Caco-2 (cell line): ENCODE results near the gene NKRF. TPM values are rescaled to one million over a fixed set of nuclear protein-coding genes. Genes with fewer than 3 reads are reported as not detected.

Experiments
- Bru-seq: library from RNA; stranded (reverse); fragments of 400-500 nt; gene quantifications from one replicate; lab custom pipeline; 2021; lab: Mats Ljungman, UMichigan
- BruChase-seq, 2 experiments: library from RNA; stranded (reverse); fragments of 400-500 nt; gene quantifications; one replicate each; lab custom pipeline; 2021; lab: Mats Ljungman, UMichigan
- BruUV-seq: library from RNA; stranded (reverse); fragments of 400-500 nt; replicated peaks from 2 replicates; lab custom pipeline; 2021; lab: Mats Ljungman, UMichigan
- CTCF ChIA-PET: fragments of 300-600 bp; sonication (Branson Sonifier 250); formaldehyde crosslinking; loops from one replicate; lab custom pipeline; 2022; ENCODE audit warnings: antibody characterized with exemption; lab: Charles Lee
- POLR2A ChIA-PET: fragments of 300-600 bp; sonication (Branson Sonifier 250); formaldehyde crosslinking; loops from one replicate; lab custom pipeline; 2022; ENCODE audit warnings: antibody characterized with exemption; lab: Charles Lee
- DNase-seq, 2 experiments: peaks; one replicate each; pipeline versions ENCODE4 v3.0.0 to v3.0.0-alpha.2; 2020 to 2022
- H3K27me3 ChIP-seq: replicated peaks from 2 replicates; pipeline ENCODE4 v1.6.0; 2011; ENCODE audit warnings: low read length; ENCODE audit not compliant: control insufficient read depth, insufficient read depth
- H3K36me3 ChIP-seq: 2 replicates; pipeline ENCODE4 v1.5.1; 2011; ENCODE audit warnings: low read length; ENCODE audit not compliant: control insufficient read depth, insufficient read depth
- H3K4me1 ChIP-seq: fragments of 250-450 bp; sonication (Bioruptor Pico); 2 replicates; pipeline ENCODE4 v1.5.1; 2020; ENCODE audit warnings: mild to moderate bottlenecking
- H3K4me3 ChIP-seq: 2 replicates; pipeline ENCODE4 v1.5.1; 2011; ENCODE audit warnings: low read depth, mild to moderate bottlenecking, control low read depth, low read length
- H3K9me3 ChIP-seq: fragments of 250-450 bp; sonication (Bioruptor Pico); 2 replicates; pipeline ENCODE4 v1.5.1; 2020; ENCODE audit warnings: mild to moderate bottlenecking, moderate library complexity
- H3K27ac Mint-ChIP-seq: one replicate; pipeline ENCODE4 v1.8.0; 2022; ENCODE audit warnings: mixed read lengths; ENCODE audit not compliant: unreplicated experiment
- H3K27me3 Mint-ChIP-seq: one replicate; pipeline ENCODE4 v1.8.0; 2022; ENCODE audit warnings: mixed read lengths; ENCODE audit not compliant: insufficient read depth, unreplicated experiment
- H3K36me3 Mint-ChIP-seq: one replicate; pipeline ENCODE4 v1.8.0; 2022; ENCODE audit warnings: mild to moderate bottlenecking, mixed read lengths; ENCODE audit not compliant: insufficient read depth, unreplicated experiment
- H3K4me1 Mint-ChIP-seq: one replicate; pipeline ENCODE4 v1.8.0; 2022; ENCODE audit warnings: low read depth, mixed read lengths; ENCODE audit not compliant: unreplicated experiment
- H3K4me3 Mint-ChIP-seq: one replicate; pipeline ENCODE4 v1.8.0; 2022; ENCODE audit warnings: mild to moderate bottlenecking, moderate library complexity, mixed read lengths; ENCODE audit not compliant: unreplicated experiment
- H3K9me3 Mint-ChIP-seq: one replicate; pipeline ENCODE4 v1.8.0; 2022; ENCODE audit warnings: mixed read lengths; ENCODE audit not compliant: unreplicated experiment
- intact Hi-C: fragments of 100-400 bp; cut with micrococcal nuclease; formaldehyde crosslinking; loops from one replicate; pipeline ENCODE4 v1.10.0; 2022; ENCODE audit not compliant: unreplicated experiment
- long read RNA-seq: library from polyadenylated mRNA; stranded (forward); transcript quantifications from one replicate; pipeline ENCODE4 v2.0.0, GENCODE V29; 2022
- total RNA-seq: library from RNA; stranded (reverse); gene quantifications from 2 replicates; pipeline ENCODE4 v1.2.3, GENCODE V29; 2022
- TF ChIP-seq, protein P1 (sequence below), 2 experiments: fragments of 200-600 bp in 1 of 2; IDR thresholded peaks; 1 replicate in 1 of 2; 2 replicates in 1 of 2; pipeline versions ENCODE4 v1.5.1 to v1.8.0; 2011 to 2022; ENCODE audit warnings: antibody characterized with exemption in 1 of 2, control low read depth in 1 of 2, inconsistent platforms in 1 of 2, low read depth in 1 of 2, low read length in 1 of 2, mild to moderate bottlenecking in 1 of 2, moderate library complexity in 1 of 2; ENCODE audit not compliant: insufficient read depth in 1 of 2, severe bottlenecking in 1 of 2, unreplicated experiment in 1 of 2

Gene NKRF
- total RNA-seq, result 14.4 and 16.6 TPM in 2 replicates
- Bru-seq, nascent RNA, result percentile 80 among the genes with signal in this experiment
- percentile 89 among the genes with signal in this experiment for BruChase-seq, experiment 1, labeled RNA remaining after a 2-hour chase
- percentile 78 among the genes with signal in this experiment for BruChase-seq, experiment 2, labeled RNA remaining after a 6-hour chase
- long read RNA-seq, transcript NKRF-201 (3 exons, 3,817 nt), result major isoform, 7 of 10 reads
- long read RNA-seq, partial matches to known transcripts, result 0 of 10 reads
- long read RNA-seq, other reads (novel, unspliced or antisense), result 2 of 10 reads

DNA sequence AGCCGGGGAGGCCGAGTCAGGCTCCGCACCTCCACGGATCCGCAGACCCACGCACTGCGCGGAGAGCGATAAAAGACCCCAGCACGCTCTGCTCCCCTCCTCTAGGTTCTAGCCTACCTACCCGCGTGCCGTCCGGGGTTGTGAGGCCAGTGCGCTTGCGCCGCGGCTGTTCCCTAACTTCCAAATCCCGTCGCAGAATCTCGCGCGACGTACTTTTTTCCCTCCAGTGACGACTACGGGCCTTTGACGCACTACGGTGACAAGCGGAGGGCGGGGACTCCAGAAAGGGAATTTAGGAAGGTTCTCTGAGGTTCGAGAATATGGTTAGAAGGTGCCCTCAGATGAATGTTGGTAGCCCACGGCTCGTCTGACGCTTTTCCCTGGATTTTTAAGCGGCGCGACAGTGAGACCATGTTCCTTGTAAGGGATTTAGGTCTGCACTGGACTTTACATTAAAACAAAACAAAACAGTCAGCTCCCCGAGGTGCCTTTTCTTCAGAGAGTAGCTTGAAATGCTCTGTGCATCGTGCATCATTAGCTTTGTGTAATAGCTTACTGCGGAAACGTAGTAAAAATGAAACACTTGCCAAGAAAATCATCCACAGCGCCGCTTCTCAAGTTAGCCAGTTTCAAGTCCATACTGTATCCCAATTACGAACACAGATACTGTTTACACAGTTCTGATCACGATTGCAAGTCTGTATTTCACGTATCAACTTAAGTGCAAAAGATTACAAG, at the start of gene NKRF:
Gene NKRF, minus strand, starts transcription at position 145 of the 738 bp plus-strand sequence.
- no peaks in the 10 kb centered on the region for H3K9me3 ChIP-seq
- peak within 1 kb of the TSS; percentile 94 for H3K27ac Mint-ChIP-seq
- H3K4me1 Mint-ChIP-seq, result no peaks in the 10 kb centered on the region
- H3K4me3 ChIP-seq, result peak within 1 kb of the TSS; percentile 95
- intact Hi-C loops, result loop anchor here (2.0 to 10.0 kb wide), 2 partner anchors 50 to 92 kb away; no protein-coding TSS in a partner anchor
- H3K9me3 Mint-ChIP-seq, result no peaks in the 10 kb centered on the region
- H3K36me3 Mint-ChIP-seq, result peaks cover 13% of the 10 kb centered on the region
- no peaks in the 10 kb centered on the region for H3K27me3 Mint-ChIP-seq
- DNase-seq, result peak; percentile 90 to 91
- H3K4me1 ChIP-seq, result no peaks in the 10 kb centered on the region
- no peaks in the 10 kb centered on the region for H3K36me3 ChIP-seq
- TF ChIP-seq, protein P1, sequence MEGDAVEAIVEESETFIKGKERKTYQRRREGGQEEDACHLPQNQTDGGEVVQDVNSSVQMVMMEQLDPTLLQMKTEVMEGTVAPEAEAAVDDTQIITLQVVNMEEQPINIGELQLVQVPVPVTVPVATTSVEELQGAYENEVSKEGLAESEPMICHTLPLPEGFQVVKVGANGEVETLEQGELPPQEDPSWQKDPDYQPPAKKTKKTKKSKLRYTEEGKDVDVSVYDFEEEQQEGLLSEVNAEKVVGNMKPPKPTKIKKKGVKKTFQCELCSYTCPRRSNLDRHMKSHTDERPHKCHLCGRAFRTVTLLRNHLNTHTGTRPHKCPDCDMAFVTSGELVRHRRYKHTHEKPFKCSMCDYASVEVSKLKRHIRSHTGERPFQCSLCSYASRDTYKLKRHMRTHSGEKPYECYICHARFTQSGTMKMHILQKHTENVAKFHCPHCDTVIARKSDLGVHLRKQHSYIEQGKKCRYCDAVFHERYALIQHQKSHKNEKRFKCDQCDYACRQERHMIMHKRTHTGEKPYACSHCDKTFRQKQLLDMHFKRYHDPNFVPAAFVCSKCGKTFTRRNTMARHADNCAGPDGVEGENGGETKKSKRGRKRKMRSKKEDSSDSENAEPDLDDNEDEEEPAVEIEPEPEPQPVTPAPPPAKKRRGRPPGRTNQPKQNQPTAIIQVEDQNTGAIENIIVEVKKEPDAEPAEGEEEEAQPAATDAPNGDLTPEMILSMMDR (IDR thresholded peaks at IDR 0.05; ENCODE audit: insufficient read depth in 1 of 2, low read depth in 1 of 2, low read length in 1 of 2, severe bottlenecking in 1 of 2, unreplicated experiment in 1 of 2), result no peak
- no peaks in the 10 kb centered on the region for H3K27me3 ChIP-seq
- BruUV-seq, result TSS peak; percentile 65
- POLR2A ChIA-PET, result interaction anchor here (0.5 to 1.0 kb wide), 4 partner anchors 31 to 103 kb away, joined by 3 to 10 read pairs (median 4); no protein-coding TSS in a partner anchor
- CTCF ChIA-PET, result interaction anchor here (0.7 to 0.8 kb wide), 3 partner anchors 87 to 122 kb away, joined by 4 to 13 read pairs (median 7); partner anchors contain the start of gene SEPTIN6
- peak within 1 kb of the TSS; percentile 94 for H3K4me3 Mint-ChIP-seq

DNA sequence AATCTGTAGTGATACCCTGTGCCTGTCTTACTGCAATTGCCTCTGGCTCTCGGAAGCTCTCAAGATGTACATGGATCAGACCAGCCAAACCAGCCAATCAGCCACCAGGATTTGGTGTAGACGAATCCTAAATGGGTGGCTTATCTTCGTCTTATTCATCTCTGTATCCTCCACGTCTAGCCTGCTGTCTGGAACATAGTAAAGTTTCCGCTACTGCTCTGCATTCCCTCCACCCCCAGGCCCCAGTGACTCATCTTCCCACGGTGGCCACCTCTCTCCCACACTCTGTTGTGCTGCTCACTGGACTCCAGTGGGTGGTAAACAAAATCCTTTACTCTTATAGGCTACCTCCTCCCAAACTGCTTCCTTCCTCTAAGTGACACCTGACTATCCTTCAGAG, 48.9 kb upstream of the NKRF start:
- Mint-ChIP-seq H3K27me3 (no peaks in the 10 kb centered on the region), H3K36me3 (peaks cover 5% of the 10 kb centered on the region), H3K4me1 (peaks cover 6% of the 10 kb centered on the region), H3K9me3 (no peaks in the 10 kb centered on the region), H3K27ac (no peak overlapping the region), H3K4me3 (no peak overlapping the region)
- Histone ChIP-seq H3K9me3 (no peaks in the 10 kb centered on the region), H3K4me3 (no peak overlapping the region), H3K4me1 (0 out of 2 replicates have a peak, but pooled peaks cover 7% of the 10 kb centered on the region), H3K27me3 (no peaks in the 10 kb centered on the region), H3K36me3 (no peaks in the 10 kb centered on the region)
- intact Hi-C loops, result no loop called here
- ChIA-PET CTCF (no interaction called here), POLR2A (no interaction called here)
- TF ChIP-seq, protein P1 (IDR thresholded peaks at IDR 0.05; ENCODE audit: insufficient read depth in 1 of 2, low read depth in 1 of 2, low read length in 1 of 2, severe bottlenecking in 1 of 2, unreplicated experiment in 1 of 2), result no peak
- BruUV-seq, result no TSS peak
- no peak for DNase-seq

DNA sequence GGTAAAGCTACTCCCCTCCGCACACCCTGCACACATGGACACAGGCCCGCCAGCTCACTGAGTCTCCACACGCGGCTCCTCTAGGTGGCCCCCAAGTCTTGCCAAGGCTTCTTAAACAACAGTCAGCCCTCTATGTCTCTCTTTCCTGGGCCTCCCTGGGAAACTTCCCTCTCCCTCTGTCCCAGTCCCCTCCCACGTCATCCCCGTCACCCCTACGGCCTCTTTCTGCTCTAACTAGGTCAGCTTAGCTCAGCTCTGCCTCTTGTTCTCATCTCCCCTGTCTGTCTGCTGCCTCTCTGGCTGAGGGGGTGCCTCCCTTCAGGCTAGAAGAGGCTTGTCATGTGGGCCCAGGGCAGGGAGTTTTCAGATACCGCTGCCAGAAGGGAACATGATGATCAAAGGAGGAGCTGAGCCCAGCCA, 47.9 kb upstream of the NKRF start:
- no peak overlapping the region for H3K4me3 ChIP-seq
- Mint-ChIP-seq H3K27me3 (no peaks in the 10 kb centered on the region), H3K27ac (no peak overlapping the region), H3K9me3 (no peaks in the 10 kb centered on the region), H3K4me1 (peaks cover 6% of the 10 kb centered on the region), H3K36me3 (peaks cover 5% of the 10 kb centered on the region), H3K4me3 (no peak overlapping the region)
- POLR2A ChIA-PET, result no interaction called here
- CTCF ChIA-PET, result interaction anchor here (0.7 to 0.8 kb wide), 2 partner anchors 44 to 126 kb away, joined by 3 read pairs; no protein-coding TSS in a partner anchor
- no peaks in the 10 kb centered on the region for H3K27me3 ChIP-seq
- intact Hi-C loops, result no loop called here
- no peaks in the 10 kb centered on the region for H3K36me3 ChIP-seq
- TF ChIP-seq, protein P1 (IDR thresholded peaks at IDR 0.05; ENCODE audit: insufficient read depth in 1 of 2, low read depth in 1 of 2, low read length in 1 of 2, severe bottlenecking in 1 of 2, unreplicated experiment in 1 of 2), result no peak
- 0 out of 2 replicates have a peak, but pooled peaks cover 7% of the 10 kb centered on the region for H3K4me1 ChIP-seq
- no peak for DNase-seq
- no TSS peak for BruUV-seq
- H3K9me3 ChIP-seq, result no peaks in the 10 kb centered on the region
